ENCODE results near the gene ACSL5.

The ACSL5 gene

GRCh38 chr10:112335868-112336265 is 38.0 kb upstream of the ACSL5 start:
- H3K9me3 ChIP-seq (ENCODE audit: insufficient read depth, low read length) = no peaks in the 10 kb centered on the region
- no peak overlapping the region for H3K27ac ChIP-seq (ENCODE audit: low read length)
- H2AFZ ChIP-seq (ENCODE audit: low read depth, low read length) = no peak overlapping the region

GRCh38 chr10:112336556-112337201 is 37.2 kb upstream of the ACSL5 start:
- no peak overlapping the region for H3K9ac ChIP-seq (ENCODE audit: low read length)
- TF ChIP-seq EZH2phosphoT487 (IDR thresholded peaks at IDR 0.05; ENCODE audit: low read depth) (no peak), CTCF (IDR thresholded peaks at IDR 0.05; ENCODE audit: low read depth, low read length) (no peak)
- H3K27ac ChIP-seq (ENCODE audit: low read length) = no peak overlapping the region
- no peaks in the 10 kb centered on the region for H3K36me3 ChIP-seq (replicated peaks; ENCODE audit: low read depth, low read length)
- no peaks in the 10 kb centered on the region for H3K9me3 ChIP-seq (ENCODE audit: insufficient read depth, low read length)
- H3K27me3 ChIP-seq (ENCODE audit: low read depth, low read length) = peaks cover 3% of the 10 kb centered on the region; the same call in 1 of the 2 replicates
- H3K4me1 ChIP-seq (ENCODE audit: low read length) = no peaks in the 10 kb centered on the region
- H3K79me2 ChIP-seq (ENCODE audit: low read length) = no peaks in the 10 kb centered on the region
- H2AFZ ChIP-seq (ENCODE audit: low read depth, low read length) = no peak overlapping the region
- H3K4me3 ChIP-seq (ENCODE audit: low read length) = no peak overlapping the region
- H3K4me2 ChIP-seq (ENCODE audit: low read length) = no peak overlapping the region
- no peaks in the 10 kb centered on the region for H4K20me1 ChIP-seq (ENCODE audit: insufficient read depth, low read length)

More at GRCh38 chr10:112335868-112336265, 38.0 kb upstream of the ACSL5 start:
- Histone ChIP-seq H3K4me2 (ENCODE audit: low read length) (no peak overlapping the region), H3K27me3 (ENCODE audit: low read depth, low read length) (peaks cover 3% of the 10 kb centered on the region; the same call in 1 of the 2 replicates), H3K36me3 (replicated peaks; ENCODE audit: low read depth, low read length) (no peaks in the 10 kb centered on the region), H4K20me1 (ENCODE audit: insufficient read depth, low read length) (no peaks in the 10 kb centered on the region), H3K4me1 (ENCODE audit: low read length) (peaks cover under 1% of the 10 kb centered on the region; the same call in 1 of the 2 replicates), H3K4me3 (ENCODE audit: low read length) (no peak overlapping the region), H3K9ac (ENCODE audit: low read length) (no peak overlapping the region), H3K79me2 (ENCODE audit: low read length) (no peaks in the 10 kb centered on the region)
- TF ChIP-seq EZH2phosphoT487 (IDR thresholded peaks at IDR 0.05; ENCODE audit: low read depth) (no peak), CTCF (IDR thresholded peaks at IDR 0.05; ENCODE audit: low read depth, low read length) (no peak)

- no peak overlapping the region for H3K9ac ChIP-seq (ENCODE audit: low read length)
- no peaks in the 10 kb centered on the region for H3K4me1 ChIP-seq (ENCODE audit: low read length)
- no peak overlapping the region for H3K27ac ChIP-seq (ENCODE audit: low read length)
- H3K4me2 ChIP-seq (ENCODE audit: low read length) = no peak overlapping the region
- no peaks in the 10 kb centered on the region for H3K36me3 ChIP-seq (replicated peaks; ENCODE audit: low read depth, low read length)
- no peaks in the 10 kb centered on the region for H3K27me3 ChIP-seq (ENCODE audit: low read depth, low read length)
- no peak overlapping the region for H2AFZ ChIP-seq (ENCODE audit: low read depth, low read length)
- no peaks in the 10 kb centered on the region for H3K9me3 ChIP-seq (ENCODE audit: insufficient read depth, low read length)
- no peaks in the 10 kb centered on the region for H4K20me1 ChIP-seq (ENCODE audit: insufficient read depth, low read length)
- no peaks in the 10 kb centered on the region for H3K79me2 ChIP-seq (ENCODE audit: low read length)
- H3K4me3 ChIP-seq (ENCODE audit: low read length) = no peak overlapping the region
- TF ChIP-seq EZH2phosphoT487 (IDR thresholded peaks at IDR 0.05; ENCODE audit: low read depth) = no peak
- TF ChIP-seq CTCF (IDR thresholded peaks at IDR 0.05; ENCODE audit: low read depth, low read length) = no peak
Measured at GRCh38 chr10:112338957-112339356, 35.0 kb upstream of the ACSL5 start.

GRCh38 chr10:112340601-112341000 is 33.3 kb upstream of the ACSL5 start:
- TF ChIP-seq CTCF (IDR thresholded peaks at IDR 0.05; ENCODE audit: low read depth, low read length) = no peak
- TF ChIP-seq EZH2phosphoT487 (IDR thresholded peaks at IDR 0.05; ENCODE audit: low read depth) = no peak
- H3K4me1 ChIP-seq (ENCODE audit: low read length) = no peaks in the 10 kb centered on the region
- no peak overlapping the region for H3K4me3 ChIP-seq (ENCODE audit: low read length)
- no peaks in the 10 kb centered on the region for H3K9me3 ChIP-seq (ENCODE audit: insufficient read depth, low read length)
- no peaks in the 10 kb centered on the region for H3K79me2 ChIP-seq (ENCODE audit: low read length)
- no peaks in the 10 kb centered on the region for H3K36me3 ChIP-seq (replicated peaks; ENCODE audit: low read depth, low read length)
- H3K27ac ChIP-seq (ENCODE audit: low read length) = no peak overlapping the region
- no peak overlapping the region for H2AFZ ChIP-seq (ENCODE audit: low read depth, low read length)
- H3K27me3 ChIP-seq (ENCODE audit: low read depth, low read length) = no peaks in the 10 kb centered on the region
- no peak overlapping the region for H3K9ac ChIP-seq (ENCODE audit: low read length)
- no peak overlapping the region for H3K4me2 ChIP-seq (ENCODE audit: low read length)
- no peaks in the 10 kb centered on the region for H4K20me1 ChIP-seq (ENCODE audit: insufficient read depth, low read length)

Measured in OCI-LY3 (cell line).